Glutamatergic neuron (in vitro differentiated cells): Measurements from ENCODE around the gene IRX2. TPM values are rescaled to one million over a fixed set of nuclear protein-coding genes. Genes with fewer than 3 reads are reported as not detected.

Experiments
- DNase-seq: peaks from one replicate; pipeline ENCODE4 v3.0.0; 2022
- H3K27ac Mint-ChIP-seq: one replicate; pipeline ENCODE4 v1.8.0; 2020; ENCODE audit warnings: mild to moderate bottlenecking, mixed read lengths, inconsistent platforms; ENCODE audit not compliant: unreplicated experiment
- H3K27me3 Mint-ChIP-seq: one replicate; pipeline ENCODE4 v1.8.0; 2020; ENCODE audit warnings: mild to moderate bottlenecking, moderate library complexity, mixed read lengths, inconsistent platforms; ENCODE audit not compliant: unreplicated experiment
- H3K36me3 Mint-ChIP-seq: one replicate; pipeline ENCODE4 v1.8.0; 2020; ENCODE audit warnings: mild to moderate bottlenecking, mixed read lengths, inconsistent platforms; ENCODE audit not compliant: unreplicated experiment
- H3K4me1 Mint-ChIP-seq: one replicate; pipeline ENCODE4 v1.8.0; 2020; ENCODE audit warnings: mild to moderate bottlenecking, low read depth, mixed read lengths, inconsistent platforms; ENCODE audit not compliant: unreplicated experiment
- H3K4me3 Mint-ChIP-seq: one replicate; pipeline ENCODE4 v1.8.0; 2020; ENCODE audit warnings: mild to moderate bottlenecking, mixed read lengths, inconsistent platforms; ENCODE audit not compliant: unreplicated experiment
- H3K9me3 Mint-ChIP-seq: one replicate; pipeline ENCODE4 v1.8.0; 2020; ENCODE audit warnings: mild to moderate bottlenecking, moderate library complexity, mixed read lengths, inconsistent platforms; ENCODE audit not compliant: unreplicated experiment
- CTCF ChIP-seq: fragments of 200-600 bp; sonication (generic); IDR thresholded peaks from one replicate; pipeline ENCODE4 v1.5.0; 2021; ENCODE audit not compliant: partially characterized antibody, unreplicated experiment
- total RNA-seq: library from RNA; stranded (reverse); fragmentation: NEBNext Ultra II Directional; extraction: Animal tissue kit (Norgen Biotek cat#: 25700); gene quantifications from one replicate; pipeline ENCODE4 v1.2.1, GENCODE V29; 2021; ENCODE audit not compliant: unreplicated experiment

Gene IRX2
- total RNA-seq, 1 donor from 2014 or later, result 60.7 TPM

DNA sequence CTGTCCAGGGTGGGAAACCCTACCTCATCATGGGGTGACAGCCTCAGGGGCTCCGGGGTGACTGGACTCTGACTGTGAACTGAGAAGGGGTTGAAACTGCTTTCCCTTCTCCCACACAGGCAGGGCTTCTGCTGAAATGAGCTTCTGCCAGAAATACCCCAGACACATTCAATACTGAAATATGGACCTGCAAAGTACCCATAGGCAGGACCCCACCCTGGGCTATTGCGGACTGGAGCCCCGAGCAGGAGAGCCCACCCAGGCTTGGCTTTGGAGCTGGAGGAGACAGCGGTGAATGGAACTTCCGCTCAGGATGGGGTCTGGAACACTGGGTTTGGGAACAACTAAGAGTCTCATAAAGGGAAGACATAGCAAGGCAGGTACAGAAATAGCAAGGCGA is 37.5 kb downstream of the IRX2 start:
- Mint-ChIP-seq H3K27me3 (peaks cover 6% of the 10 kb centered on the region), H3K27ac (no peak overlapping the region), H3K4me3 (no peak overlapping the region), H3K36me3 (no peaks in the 10 kb centered on the region), H3K4me1 (no peaks in the 10 kb centered on the region), H3K9me3 (peaks cover 2% of the 10 kb centered on the region)
- no peak for DNase-seq
- TF ChIP-seq CTCF, result no peak

DNA sequence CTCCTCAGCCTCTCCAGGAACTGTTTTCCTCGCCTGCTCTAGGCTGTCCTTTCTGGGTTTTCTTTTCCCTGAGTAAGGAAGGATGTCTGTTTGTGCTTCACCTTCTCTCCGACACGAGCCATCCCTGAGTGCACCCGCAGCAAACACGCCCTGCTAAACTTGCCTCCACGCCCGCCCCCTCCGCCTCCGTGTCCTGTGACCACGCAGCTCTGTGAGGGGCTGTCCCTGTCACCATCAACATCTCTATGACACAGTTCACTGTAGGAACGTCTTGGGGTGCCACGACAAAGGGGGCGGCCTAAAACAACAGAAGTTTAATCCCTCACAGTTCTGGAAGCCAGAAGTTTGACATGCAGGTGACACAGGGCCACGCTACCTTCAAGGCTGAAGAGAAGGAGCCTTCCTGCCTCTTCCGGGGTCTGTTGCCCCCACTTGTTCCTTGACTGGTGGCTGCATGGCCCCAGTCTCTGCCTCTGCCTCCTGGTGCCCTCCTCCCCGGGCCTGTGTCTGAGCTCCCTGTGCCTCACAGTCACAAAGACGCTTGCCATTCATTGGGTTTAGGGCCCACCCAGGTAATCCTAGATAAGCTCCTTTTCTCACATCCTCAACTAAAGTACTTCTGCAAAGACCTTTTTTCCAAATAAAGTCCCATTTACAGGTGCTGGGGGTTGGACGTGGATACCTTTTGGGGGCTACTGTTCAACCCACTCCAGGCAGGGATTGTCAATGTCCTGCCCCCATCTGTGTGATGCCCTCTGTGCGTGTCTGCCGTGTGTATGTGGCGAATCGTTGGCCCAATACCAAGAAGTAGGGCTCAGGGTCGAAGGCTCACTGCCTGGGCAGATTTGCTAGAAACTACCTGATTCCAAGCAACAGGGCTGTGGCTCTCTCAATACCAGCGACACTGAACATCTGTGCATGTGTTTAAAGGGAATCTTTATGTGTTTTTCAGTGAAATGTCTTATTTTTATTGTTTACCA is 39.7 kb downstream of the IRX2 start:
- Mint-ChIP-seq H3K4me3 (no peak overlapping the region), H3K4me1 (no peaks in the 10 kb centered on the region), H3K27ac (no peak overlapping the region), H3K9me3 (peaks cover 2% of the 10 kb centered on the region), H3K27me3 (no peaks in the 10 kb centered on the region), H3K36me3 (no peaks in the 10 kb centered on the region)
- no peak for DNase-seq
- TF ChIP-seq CTCF, result no peak

GRCh38 chr5:2710910-2711309 is 40.6 kb downstream of the IRX2 start:
- Mint-ChIP-seq H3K27me3 (no peaks in the 10 kb centered on the region), H3K4me3 (no peak overlapping the region), H3K27ac (no peak overlapping the region), H3K36me3 (no peaks in the 10 kb centered on the region), H3K9me3 (peaks cover 2% of the 10 kb centered on the region), H3K4me1 (no peaks in the 10 kb centered on the region)
- TF ChIP-seq CTCF, result peak; percentile 76
- DNase-seq, result no peak

- Mint-ChIP-seq H3K27me3 (no peaks in the 10 kb centered on the region), H3K27ac (no peak overlapping the region), H3K36me3 (no peaks in the 10 kb centered on the region), H3K4me1 (no peaks in the 10 kb centered on the region), H3K4me3 (no peak overlapping the region), H3K9me3 (peaks cover 2% of the 10 kb centered on the region)
- DNase-seq, result no peak
- TF ChIP-seq CTCF, result no peak
These were observed 41.3 kb downstream of the IRX2 start for GRCh38 chr5:2709976-2710689.
